Testis (tissue), 3 donors: Measurements from ENCODE around the gene GALNT17. TPM values are rescaled to one million over a fixed set of nuclear protein-coding genes. Genes with fewer than 3 reads are reported as not detected.

Source experiments
- DNase-seq: peaks from one replicate; pipeline ENCODE4 v3.0.0-alpha.2; 2019
- H3K27ac ChIP-seq, 2 donors: fragments of 200-600 bp; sonication (generic); one replicate each; pipeline ENCODE4 v1.5.1; 2019
- H3K27me3 ChIP-seq: fragments of 200-600 bp; sonication (generic); one replicate; pipeline ENCODE4 v1.5.1; 2019
- H3K36me3 ChIP-seq: fragments of 200-600 bp; sonication (generic); one replicate; pipeline ENCODE4 v1.5.1; 2017; ENCODE audit warnings: low read depth; ENCODE audit errors: missing control alignments
- H3K4me1 ChIP-seq: fragments of 200-600 bp; sonication (generic); one replicate; pipeline ENCODE4 v1.5.1; 2019
- H3K4me3 ChIP-seq, 2 donors: fragments of 200-600 bp; sonication (generic); one replicate each; pipeline ENCODE4 v1.5.1; 2017 to 2019
- H3K9me3 ChIP-seq: fragments of 200-600 bp; sonication (generic); one replicate; pipeline ENCODE4 v1.5.1; 2017
- CTCF ChIP-seq, 3 experiments: fragments of 450-650 bp in 2 of 3; fragments of 200-600 bp in 1 of 3; sonication (generic) in 1 of 3; IDR thresholded peaks; one replicate each; pipeline ENCODE4 v1.5.1; 2016 to 2019; ENCODE audit warnings: antibody characterized with exemption in 3 of 3, mild to moderate bottlenecking in 2 of 3, moderate library complexity in 1 of 3
- POLR2A ChIP-seq: fragments of 450-650 bp; IDR thresholded peaks from one replicate; pipeline ENCODE4 v1.6.1; 2017; ENCODE audit warnings: antibody characterized with exemption, mild to moderate bottlenecking, moderate library complexity
- WGBS, 2 donors: methylation state at CpG; one replicate each; pipeline ENCODE4 v1.1.5; 2018; 5-methylcytosine and 5-hydroxymethylcytosine counted together
- intact Hi-C: fragments of 100-400 bp; cut with DNase I; formaldehyde crosslinking; loops from one replicate; pipeline ENCODE4 v1.15.1; 2023; ENCODE audit warnings: low total_unique reads
- polyA plus RNA-seq: library from polyadenylated mRNA; stranded (reverse); fragments of 350-450 nt; fragmentation: Illumina TruSeq; extraction: RNeasy Lipid Tissue Mini Kit (QIAGEN cat#74804); gene quantifications from one replicate; pipeline ENCODE4 v1.2.3, GENCODE V29; 2014; ENCODE audit warnings: low read depth, low replicate concordance; ENCODE audit not compliant: insufficient read depth
- total RNA-seq, 2 donors: library from RNA; depleted of rRNA; stranded (reverse); fragments of >200 nt; gene quantifications; one replicate each; pipeline ENCODE4 v1.2.3, GENCODE V29; 2016

The GALNT17 gene
- total and polyA plus RNA-seq, 3 donors from 2014 or later, result 10.9 to 39.1 (median 29.4) TPM

DNA sequence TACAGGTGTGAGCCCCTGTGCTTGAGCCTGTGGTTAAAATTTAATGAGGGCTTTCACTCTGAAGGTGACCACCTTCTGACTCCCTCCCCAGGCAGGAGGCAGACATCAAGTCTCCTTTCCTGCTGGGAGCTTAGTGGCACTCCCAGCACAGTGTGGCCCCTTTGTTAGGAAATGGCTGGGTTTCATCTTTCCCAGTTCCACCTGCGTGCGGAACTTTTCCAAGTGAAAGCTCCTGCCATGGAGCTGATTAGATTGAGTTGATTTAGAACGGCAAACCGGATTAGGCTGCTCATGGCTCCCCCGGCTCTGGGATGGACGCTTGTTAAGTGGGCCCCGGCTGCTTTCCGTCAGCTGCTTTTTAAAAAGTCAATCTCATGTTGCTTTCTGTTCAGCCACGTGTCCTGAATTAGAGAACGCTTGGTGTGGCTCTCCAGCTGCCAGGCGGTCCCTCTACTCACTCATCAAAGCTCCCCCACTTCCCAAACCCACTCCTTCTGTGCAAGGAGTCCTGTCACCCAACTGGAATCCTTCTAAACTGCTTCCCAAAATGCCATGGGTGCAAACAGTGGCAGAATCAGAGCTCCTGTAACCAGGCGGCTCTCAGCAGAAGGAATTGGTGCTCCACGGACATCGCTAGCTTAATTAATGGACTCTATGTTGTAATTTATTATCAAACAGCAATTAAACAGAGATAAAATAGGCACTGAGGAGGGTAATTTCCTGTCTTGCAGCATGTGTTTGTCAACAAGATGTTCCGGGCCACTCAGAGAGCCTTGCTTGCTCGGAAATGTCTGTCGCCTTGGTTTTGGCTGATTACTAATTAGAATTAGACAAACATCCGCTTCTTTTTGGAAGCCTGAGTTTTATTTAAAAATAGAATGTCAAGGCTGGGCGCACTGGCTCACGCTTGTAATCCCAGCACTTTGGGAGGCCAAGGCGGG lies 551.2 kb downstream of the GALNT17 start:
- Histone ChIP-seq H3K27me3 (no peaks in the 10 kb centered on the region), H3K4me1 (peaks cover 8% of the 10 kb centered on the region), H3K9me3 (no peaks in the 10 kb centered on the region), H3K27ac (no peak overlapping the region), H3K4me3 (no peak overlapping the region), H3K36me3 (no peaks in the 10 kb centered on the region)
- intact Hi-C loops, result no loop called here
- no peak for TF ChIP-seq CTCF (IDR thresholded peaks at IDR 0.05)
- no peak for TF ChIP-seq POLR2A
- 41 to 56% methylated on average over 21 of the region's 21 CpGs for WGBS, 2 donors
- peak; percentile 34 for DNase-seq

GRCh38 chr7:71687286-71687685 lies 555.3 kb downstream of the GALNT17 start:
- no peak overlapping the region for H3K4me3 ChIP-seq
- WGBS, 2 donors, result 88 to 89% methylated on average over 12 of the region's 12 CpGs
- H3K27ac ChIP-seq, result no peak overlapping the region
- H3K9me3 ChIP-seq, result no peaks in the 10 kb centered on the region
- H3K36me3 ChIP-seq, result no peaks in the 10 kb centered on the region
- H3K27me3 ChIP-seq, result no peaks in the 10 kb centered on the region
- peaks cover 8% of the 10 kb centered on the region for H3K4me1 ChIP-seq
- intact Hi-C loops, result no loop called here
- no peak for TF ChIP-seq POLR2A
- TF ChIP-seq CTCF (IDR thresholded peaks at IDR 0.05), result no peak
- DNase-seq, result no peak

DNA sequence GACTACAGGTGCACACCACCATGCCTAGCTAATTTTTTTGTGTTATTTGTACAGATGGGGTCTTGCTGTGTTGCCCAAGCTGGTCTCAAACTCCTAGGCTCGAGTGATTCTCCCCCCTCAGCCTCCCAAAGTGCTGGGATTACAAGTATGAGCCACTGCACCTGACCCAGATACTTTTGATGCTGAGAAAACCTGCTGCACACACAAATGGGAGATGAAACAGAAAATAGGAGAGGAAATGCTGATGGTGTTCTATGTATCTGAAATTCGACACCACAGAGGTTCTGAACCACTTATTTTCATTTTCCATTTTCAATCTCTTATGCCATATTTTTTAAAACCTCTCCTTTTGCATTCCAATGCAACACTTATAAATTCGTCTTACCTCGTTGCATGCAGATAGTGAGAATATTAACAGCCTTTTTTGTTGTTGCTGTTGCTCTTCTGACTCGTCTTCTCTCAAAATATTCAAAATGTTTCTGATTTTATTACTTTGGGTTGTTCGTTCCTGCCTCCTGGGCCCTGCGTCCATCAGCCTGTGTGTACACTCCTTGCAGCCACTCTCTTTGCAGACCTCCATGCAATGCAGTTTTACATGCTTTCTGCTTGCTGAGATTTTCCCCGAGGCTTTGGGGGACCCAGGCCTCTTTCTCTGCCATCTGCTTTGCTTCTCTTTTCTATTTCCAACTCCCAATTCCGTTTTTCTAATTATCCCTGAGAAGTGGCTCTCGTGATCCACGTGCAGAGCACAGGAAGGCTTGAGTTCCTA lies 556.1 kb downstream of the GALNT17 start:
- Histone ChIP-seq H3K36me3 (no peaks in the 10 kb centered on the region), H3K4me3 (no peak overlapping the region), H3K27ac (no peak overlapping the region), H3K27me3 (no peaks in the 10 kb centered on the region), H3K9me3 (no peaks in the 10 kb centered on the region), H3K4me1 (peaks cover 8% of the 10 kb centered on the region)
- WGBS, 2 donors, result 73 to 80% methylated on average over 11 of the region's 11 CpGs
- DNase-seq, result no peak
- TF ChIP-seq POLR2A (no peak), CTCF (IDR thresholded peaks at IDR 0.05) (no peak)
- intact Hi-C loops, result no loop called here

GRCh38 chr7:71691538-71691937 lies 559.6 kb downstream of the GALNT17 start:
- TF ChIP-seq POLR2A (no peak), CTCF (IDR thresholded peaks at IDR 0.05) (no peak)
- no peak overlapping the region for H3K4me3 ChIP-seq
- DNase-seq, result no peak
- no peaks in the 10 kb centered on the region for H3K36me3 ChIP-seq
- intact Hi-C loops, result no loop called here
- no peaks in the 10 kb centered on the region for H3K9me3 ChIP-seq
- no peaks in the 10 kb centered on the region for H3K4me1 ChIP-seq
- no peak overlapping the region for H3K27ac ChIP-seq
- 85 to 91% methylated on average over 1 of the region's 1 CpG for WGBS, 2 donors
- no peaks in the 10 kb centered on the region for H3K27me3 ChIP-seq
